Measurements from ENCODE around the gene CBY2.

GRCh38 chr13:45718063-45718462 is 15.9 kb downstream of the CBY2 start:
- TF ChIP-seq CTCF (IDR thresholded peaks at IDR 0.05) (peak in 5 of 6 experiments; percentile 10 to 51 (median 15)), POLR2A (IDR thresholded peaks at IDR 0.05) (no peak)

Data from esophagus squamous epithelium (tissue), 4 donors.